Activated naive CD4-positive, alpha-beta T cell treated with Interleukin-2 at 50 U/mL for 16 hours (primary cell): ENCODE data around the gene TNFRSF21.
A peak's percentile ranks its signal among the peaks of the same experiment; 100 is the strongest.
"Not testable (repeated sequence)": the region's sequence is repeated elsewhere in the genome, so short reads cannot be mapped to it uniquely, and the experiment has no call there.

Source experiments
- DNase-seq: peaks from one replicate; pipeline ENCODE4 v3.0.0-alpha.2; 2020

The TNFRSF21 gene

DNA sequence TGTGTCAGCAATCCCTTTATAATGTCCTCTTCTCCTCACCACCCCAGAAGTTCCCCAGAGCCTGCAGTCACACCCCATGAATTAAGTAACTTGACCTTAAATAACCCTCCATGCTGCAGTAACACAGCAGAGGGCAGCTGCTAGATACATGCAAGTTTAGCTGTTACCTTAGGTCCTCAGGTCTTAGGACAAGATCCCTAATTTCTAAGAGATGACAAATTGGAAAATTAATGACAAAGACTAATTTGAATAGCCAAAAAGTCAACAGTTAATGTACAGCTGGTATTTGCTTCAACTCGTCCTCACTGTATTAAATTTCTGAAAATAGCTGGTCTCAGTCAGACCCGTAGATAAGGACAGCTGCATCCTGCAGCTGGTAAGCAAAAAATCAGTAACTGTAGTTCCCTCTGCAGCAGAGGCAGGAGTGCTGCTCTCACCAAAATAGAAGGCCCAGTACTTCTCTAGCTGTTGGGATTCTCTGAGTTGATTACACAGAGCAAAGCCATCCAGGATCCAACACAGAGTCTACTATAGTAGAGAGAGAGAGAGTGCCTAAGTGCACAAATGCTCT is 62.4 kb downstream of the TNFRSF21 start:
- no peak for DNase-seq

DNA sequence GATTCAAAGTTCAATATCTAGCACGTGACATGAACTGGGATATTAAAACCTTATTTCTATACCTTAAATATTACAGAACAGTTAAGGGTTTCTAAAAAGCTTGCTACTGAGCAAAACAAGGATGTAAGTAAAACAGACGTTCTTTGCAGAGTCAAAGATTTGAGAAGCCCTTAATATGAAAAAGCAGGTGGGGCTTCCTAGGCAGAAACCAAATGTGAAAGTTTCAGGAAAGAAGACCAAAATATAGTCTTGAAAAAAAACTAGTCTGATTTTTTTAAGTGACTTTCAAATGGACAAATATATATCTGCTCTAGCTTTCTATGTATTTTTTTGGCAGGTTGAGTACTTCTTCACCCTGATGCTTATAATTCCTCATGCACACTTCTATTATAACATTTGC is 63.2 kb downstream of the TNFRSF21 start:
- no peak for DNase-seq

DNA sequence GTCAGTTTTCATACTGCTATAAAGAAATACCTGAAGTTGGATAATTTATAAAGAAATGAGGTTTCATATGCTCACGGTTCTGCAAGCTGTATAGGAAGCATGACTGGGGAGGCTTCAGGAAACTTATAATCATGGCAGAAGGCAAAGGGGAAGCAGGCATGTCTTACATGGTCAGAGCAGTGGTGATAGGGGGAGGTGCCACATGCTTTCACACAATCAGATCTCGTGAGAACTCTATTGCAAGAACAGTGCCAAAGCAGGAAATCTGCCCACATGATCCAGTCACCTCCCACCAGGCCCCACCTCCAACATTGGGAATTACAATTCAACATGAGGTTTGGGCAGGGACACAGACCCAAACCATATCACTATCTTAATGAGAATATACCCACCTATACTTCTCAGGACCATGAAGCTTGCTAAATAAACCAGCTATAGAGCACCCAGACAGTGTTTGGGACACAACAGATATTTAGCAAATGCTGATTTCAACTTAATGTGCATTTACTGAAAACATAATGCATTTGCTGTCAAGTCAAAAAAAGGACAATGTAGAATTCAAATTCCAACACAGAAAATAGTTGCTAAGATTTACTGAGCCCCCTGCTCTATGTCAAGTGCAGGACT is 63.8 kb downstream of the TNFRSF21 start:
- DNase-seq: no peak

DNA sequence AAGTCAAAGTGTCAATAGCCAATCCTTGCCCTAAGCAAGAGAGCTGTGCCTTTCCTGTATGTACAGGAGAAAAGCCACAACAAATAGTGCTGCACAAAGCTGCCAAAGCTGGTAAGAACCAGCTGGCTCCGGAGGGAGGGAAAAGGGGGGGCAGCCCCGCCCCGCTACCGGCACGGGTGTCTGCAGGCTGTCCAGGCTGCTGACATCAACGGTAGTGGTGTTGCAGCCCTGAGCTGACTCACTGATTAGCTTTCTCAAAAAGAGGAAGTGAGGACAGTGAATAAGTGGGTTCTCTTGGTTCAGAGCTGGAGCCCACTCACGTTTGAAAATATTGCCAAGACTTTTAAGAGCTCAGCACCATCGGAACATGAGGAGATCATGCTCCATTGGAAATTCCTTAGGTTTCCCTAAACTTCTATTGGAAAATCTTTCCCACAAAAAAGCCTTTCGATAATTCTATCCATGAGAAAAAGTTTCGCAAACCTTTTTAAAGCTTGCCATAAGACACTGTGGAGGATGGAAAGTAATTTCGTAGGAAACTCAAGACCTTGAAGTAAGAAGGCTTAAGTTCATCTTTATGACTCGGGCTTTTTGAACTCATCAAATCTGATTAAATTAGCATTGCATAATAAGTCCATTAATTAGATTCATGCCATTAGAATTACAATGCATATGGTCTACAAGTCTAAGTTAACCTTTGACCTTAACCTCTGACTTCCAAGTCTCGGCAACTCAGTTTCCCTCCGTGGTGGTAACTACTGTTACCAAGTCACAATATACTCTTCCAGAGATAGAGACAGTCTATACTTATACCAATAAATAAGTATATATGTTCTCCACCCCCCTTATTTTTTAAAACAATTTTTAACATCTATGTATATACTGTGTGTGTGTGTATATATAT is 67.0 kb downstream of the TNFRSF21 start:
- peak; percentile 6 for DNase-seq

DNA sequence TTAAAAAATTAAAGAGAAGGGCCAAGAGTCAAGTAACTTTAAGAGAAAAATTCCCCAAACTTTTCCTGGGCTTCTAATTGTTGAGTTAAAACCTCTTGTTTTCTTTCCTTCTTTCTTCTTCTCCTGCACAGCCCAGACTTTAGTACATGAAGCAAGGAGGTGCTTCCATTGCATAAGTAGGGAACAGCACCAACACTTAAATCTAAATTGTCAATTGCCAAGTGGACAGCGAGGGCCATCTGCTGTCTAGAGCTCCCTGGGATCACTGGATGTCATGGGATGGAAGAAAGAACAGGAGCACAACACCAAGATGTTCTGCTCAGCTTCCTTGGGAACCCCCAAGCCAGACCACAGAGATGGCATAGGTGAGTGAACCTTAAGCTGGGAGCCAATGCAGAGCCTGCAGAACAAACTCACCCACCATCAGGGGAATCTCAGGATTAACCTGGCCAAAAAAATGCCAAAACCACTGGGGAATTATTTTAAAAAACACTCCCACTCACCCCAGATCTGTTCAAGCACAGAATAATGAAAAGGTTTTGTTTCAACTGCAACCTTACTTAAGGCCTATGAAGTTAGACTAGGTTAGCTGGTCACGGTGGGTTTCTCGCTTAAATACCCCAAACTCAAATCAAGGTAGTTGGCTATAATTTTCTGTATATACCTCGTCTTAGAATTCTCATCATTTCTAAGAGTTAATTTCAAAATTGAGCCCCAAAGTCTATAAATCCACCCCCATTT is 67.8 kb downstream of the TNFRSF21 start:
- DNase-seq: no peak

DNA sequence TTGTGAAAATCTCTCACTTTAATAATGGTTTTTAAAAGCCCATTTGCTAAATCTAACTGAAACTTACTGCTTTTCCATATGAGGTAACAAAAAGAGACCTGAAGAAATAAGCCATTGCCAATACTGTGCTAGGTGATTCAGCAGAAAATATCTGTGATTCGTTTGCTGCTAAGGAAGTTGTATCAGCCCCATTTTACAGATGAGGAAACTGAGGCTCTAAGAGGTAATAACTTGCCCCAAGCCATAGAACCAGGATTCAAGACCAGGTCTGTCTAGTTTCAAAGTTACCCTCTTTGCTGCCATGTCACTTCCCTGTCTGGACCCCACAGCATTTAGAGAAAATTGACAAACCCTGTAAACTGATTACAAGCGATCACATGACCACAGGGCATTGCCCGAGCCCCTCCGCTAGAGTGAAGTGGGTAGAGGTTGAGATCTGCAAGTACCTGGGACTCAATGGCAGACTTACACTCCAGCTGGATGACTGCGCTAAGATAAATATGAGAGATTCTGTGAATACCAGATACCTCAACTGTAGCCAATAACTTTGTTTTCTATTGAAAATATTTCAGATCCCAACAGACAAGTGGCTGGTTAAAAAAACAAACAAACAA is 69.3 kb downstream of the TNFRSF21 start:
- DNase-seq: no peak

DNA sequence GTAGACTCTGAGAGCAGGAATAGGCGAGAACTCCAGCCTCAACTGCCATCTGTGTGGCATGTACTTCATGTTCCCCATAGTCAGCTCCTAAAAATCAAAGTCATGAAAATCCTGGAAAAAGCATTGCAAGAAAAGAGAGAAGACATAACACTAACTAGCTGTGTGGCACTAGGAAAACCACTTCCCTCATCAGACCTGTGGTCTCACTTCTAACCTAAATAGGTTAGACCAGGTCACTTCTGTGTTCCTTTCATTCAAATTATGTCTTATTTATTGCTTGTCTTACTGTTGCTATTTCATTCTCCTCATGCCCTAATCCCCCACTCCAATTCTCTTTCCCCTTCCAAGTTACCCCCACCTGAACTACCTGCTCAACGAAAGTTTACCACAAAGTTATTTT is 70.2 kb downstream of the TNFRSF21 start:
- DNase-seq: no peak

DNA sequence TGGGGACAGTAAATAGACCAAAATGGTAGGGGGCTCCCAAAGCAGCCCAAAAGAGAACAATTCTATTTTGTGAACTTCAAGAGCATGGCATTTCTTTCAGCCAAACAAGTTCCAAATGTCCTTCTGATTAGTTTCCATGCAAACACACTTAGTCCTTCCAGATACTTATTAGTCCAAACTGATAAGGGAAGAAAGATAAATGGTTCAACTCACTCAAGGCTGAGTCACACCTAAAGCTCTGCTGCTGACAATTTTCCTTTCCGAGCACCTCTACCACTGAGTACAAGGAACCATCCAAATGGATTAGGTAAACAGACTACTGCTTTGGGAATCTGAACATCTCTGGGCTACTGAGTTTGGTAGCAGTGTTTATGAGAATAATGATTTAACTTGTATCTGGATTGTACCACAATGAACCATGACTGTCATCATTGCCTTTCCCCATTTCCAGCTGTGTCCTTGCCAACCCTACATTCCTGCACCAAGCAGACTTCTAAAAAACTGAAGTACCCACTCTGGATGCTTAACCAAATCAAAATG is 71.2 kb downstream of the TNFRSF21 start:
- no peak for DNase-seq

DNA sequence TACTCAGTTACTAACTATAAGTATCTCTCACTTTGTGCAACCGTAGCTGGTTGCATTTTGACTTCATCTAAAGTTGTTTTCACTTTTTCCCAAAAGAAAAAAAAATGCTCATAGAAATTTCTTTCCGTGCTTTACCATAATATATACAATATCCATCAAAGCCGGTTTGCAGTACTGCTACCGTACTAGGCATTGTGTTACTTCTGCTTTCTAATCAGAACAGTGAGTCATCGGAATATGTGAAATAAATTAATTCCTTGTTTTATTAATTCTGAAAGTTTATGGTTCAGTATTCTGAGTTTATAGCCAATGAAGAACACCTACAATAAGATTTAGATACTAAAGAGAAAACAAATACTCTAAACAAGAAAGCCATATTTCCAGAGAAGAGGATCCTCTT is 72.5 kb downstream of the TNFRSF21 start:
- no peak for DNase-seq

DNA sequence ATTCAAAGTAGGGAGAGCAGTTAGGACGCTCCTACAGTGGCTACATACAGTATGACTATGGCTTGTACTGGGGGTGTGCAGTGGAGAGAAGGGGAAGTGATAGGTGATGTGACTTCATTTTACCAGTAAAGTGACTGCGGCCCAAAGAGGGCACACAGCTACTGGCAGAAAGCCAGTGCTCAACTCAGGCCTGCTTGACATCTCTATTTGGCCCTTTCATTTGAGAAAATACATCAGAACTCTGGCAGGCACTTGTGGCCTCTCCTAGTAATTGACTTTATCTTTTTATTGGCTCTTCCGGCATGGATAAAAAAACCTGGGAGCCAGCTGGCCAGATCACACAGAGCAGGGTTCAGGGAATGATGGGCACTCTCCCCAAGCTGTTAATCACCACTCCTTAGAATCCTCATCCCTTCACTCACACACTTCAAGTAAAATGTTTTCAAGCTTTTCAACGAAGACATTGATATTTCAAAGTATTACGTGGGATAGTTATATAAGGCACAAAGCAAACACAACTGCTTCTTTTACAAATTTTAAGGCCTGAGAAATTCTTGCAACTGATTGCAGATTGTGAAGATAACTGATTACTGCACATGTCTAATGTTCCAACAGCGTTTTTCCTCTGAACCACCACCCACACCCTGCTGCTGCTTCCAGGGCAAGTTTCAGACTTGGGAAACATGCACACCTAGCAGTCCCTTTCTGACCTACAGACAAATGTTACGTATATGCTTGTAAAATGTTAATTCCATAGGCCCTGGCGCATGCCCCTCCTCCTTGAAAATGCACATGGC is 73.5 kb downstream of the TNFRSF21 start:
- no peak for DNase-seq

DNA sequence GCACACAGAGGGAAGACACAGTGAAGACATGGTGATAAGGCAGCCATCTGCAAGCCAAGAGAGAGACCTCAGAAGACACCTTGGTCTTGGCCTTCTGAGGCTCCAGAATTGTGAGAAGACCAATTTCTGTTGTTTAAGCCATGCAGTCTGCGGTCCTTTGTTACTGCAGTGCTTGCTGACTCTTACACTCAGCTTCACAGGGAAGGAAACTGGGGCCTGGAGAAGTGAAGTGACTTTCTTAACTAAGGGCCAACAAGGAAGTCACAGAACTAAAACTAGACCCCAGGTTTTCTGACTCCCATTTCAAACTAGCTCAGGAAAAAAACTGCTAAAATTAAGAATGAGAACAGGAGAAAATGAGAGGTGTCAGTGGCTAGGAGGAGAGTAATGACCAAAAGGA is 74.3 kb downstream of the TNFRSF21 start:
- no peak for DNase-seq

DNA sequence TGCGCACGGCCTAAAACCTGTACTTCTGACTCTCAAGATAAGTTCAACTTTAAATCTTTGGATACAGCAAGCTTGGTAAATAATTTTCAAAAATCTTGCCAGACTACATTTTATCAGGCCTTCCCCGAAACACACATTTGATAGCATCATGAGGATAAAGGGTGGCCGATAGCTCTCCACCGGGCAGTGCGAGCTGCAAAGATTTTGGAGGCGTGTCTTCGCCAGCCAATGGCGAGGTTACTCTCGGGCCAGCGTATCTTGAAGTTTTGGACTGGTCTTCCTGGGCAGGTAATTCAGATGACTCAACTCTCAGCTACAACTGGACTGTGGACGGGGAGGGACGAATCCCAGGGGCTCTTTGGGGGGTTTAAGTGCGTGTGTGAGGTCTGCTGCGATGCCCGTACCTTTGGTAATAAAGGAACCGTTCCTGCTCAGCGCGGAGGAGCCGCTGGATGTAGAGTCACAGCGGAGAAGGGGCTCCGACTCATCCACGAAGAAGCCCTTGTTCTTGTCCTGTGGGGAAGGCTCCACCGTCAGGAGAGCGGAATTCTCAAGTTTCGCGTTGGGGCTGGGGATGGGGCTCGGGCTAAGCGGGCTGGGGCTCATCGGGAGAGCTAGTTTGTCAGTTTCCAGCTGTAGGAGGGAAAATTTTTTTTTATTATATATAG is 75.3 kb downstream of the TNFRSF21 start:
- no peak for DNase-seq

DNA sequence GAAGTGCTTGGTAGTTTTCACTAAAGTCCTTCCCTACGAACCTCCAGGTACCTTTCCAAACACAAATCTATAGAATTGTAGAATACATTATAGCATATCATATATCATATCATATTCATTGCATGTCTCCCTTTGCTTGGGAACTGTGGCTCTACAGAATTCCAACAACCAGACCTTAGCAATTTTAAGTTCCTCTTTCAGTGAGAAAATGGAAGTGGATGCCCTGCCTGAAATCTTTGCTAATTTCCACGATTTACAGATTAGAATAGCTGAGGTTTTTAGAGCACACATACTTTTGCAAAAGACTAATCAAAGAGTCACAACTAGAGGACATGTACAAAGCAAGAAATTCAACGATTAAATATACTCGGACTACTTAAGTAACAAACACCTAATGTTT is 78.6 kb downstream of the TNFRSF21 start:
- no peak for DNase-seq

DNA sequence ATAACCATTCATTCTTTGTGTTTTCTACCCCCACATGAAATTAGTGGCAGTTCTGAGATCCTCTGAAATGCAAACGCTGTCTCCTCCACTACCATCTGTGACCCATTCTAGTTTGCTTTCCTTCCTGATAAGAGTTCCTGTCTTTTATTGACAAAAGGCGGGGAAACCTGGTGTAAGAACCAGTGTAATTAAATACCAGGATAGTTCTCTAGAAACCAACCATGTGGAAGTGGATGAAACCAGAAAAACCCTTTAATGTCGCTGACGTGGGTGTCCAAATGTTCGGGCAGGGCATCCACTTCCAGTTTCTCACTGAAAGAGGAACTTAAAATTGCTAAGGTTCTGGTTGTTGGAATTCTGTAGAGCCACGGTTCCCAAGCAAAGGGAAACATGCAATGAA is 79.1 kb downstream of the TNFRSF21 start:
- no peak for DNase-seq

DNA sequence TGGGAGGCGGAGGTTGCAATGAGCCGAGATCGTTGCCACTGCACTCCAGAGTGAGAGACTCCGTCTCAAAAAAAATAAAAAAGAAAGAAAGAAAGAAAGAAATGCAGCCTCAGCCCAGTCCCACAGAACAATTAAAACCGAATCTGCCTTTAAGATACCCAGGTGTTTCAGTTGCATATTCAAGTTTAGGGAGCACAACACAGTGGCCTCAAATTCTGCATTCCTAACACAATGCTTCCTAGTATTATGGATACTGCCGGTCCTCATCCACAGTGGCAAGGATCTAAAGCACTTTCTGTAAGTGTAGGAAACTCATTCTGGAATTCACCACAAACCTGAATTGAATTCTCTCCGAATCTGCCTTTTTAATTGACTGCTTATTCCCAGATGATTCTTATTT is 80.5 kb downstream of the TNFRSF21 start:
- DNase-seq: no peak

DNA sequence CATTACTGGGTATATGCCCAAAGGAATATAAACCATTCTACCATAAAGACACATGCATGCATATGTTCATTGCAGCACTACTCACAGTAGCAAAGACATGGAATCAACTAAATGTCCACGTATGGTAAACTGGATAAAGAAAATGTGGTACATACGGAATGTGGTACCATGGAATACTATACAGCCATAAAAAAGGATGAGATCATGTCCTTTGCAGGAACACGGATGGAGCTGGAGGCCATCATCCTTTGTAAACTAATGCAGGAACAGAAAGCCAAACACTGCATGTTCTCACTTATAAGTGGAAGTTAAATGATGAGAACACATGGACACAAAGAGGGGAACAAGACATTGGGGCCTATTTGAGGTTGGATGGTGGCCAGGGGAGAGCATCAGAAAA is 81.6 kb downstream of the TNFRSF21 start:
- not testable (repeated sequence) for DNase-seq

DNA sequence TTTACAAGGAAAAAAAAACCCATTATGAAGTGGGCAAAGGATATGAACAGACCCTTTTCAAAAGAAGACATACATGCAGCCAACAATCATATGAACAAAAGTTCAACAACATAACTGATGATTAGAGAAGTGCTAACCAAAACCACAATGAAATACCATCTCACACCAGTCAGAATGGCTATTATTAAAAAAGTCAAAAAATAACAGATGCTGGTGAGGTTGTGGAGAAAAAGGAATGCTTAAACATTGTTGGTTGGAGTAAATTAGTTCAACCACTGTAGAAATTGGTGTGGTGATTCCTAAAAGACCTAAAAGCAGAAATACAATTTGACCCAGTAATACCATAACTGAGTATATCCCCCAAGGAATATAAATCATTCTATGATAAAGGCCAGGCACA is 86.5 kb downstream of the TNFRSF21 start:
- DNase-seq: not testable (repeated sequence)

DNA sequence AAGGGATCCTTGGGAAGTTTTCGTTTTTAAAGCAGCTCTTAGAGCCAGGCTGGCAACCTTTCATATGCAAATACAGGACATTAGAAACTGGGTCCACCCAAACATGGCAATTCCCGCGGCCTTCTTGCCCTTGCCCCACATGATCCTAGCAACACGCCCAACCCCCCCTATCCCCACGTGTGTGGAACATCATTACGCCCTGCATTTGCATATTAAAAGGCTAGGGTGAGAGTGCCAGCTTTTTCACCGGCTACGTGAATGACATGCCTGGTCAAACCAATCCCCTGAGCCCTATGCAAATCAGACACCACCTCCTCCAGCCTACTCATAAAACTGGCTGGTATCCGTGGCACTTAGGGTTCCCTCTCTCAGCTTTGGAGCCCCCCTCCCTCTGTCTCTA is 88.1 kb downstream of the TNFRSF21 start:
- DNase-seq: no peak

DNA sequence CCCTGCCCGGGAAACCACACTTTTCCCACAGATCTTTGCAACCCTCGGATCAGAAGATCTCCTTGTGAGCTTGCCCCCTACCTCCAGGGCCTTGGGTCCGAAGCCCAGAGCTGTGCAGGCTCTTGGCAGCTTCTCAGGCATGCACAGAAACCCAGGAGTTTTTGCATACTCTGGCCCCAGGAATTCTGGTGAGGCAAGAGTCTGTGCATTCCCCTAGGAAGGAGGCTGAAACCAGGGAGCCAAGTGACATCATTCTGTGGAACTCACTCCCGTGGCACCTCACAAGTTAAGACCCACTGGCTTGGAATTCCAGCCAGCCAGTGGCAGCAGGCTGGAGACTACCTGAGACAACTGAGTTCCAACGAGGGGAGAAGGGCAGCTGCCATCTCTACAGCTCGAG is 100.1 kb downstream of the TNFRSF21 start:
- no peak for DNase-seq

DNA sequence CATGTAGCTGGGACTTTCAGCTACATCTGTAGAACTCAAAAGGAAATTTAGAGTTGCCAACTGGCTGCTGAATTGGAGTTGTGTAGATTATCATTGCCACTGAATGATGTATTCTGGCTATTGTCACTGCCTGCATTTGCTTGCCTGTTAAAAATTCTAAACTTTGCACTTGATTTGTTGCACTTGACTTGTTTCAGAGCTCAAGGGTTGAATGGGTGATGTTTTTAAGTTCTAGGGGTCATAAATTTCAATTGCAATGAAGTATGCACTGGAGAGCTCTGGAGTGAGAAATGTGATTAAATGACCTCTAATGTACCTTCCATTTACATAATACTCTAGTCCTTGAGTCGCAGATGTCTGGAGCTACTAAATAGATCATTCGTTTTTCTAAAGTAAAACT is 102.4 kb downstream of the TNFRSF21 start:
- DNase-seq: no peak

DNA sequence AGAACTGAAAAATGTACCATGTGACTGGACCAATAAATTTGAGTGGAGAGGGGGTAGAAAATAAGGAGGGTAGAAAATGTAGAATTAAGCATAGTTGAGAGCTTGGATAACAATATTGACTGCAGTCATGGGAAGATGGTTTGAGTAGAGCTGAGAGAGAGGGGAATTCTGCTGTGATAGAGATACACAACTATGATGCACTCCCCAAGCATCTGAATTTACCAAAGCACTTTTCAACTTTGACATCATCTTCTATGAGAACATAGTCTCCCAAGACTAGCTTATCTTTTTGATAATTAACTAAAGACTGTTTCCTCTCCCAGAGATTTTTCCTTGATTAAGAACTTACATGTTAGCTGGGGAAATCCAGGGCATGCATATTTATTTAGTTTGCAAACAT is 103.1 kb downstream of the TNFRSF21 start:
- DNase-seq: no peak
